H1 (cell line): Measurements from ENCODE around the gene ADCY7. TPM values are rescaled to one million over a fixed set of nuclear protein-coding genes. Genes with fewer than 3 reads are reported as not detected.

ENCODE experiments used
- CTCF ChIA-PET: fragments of 300-600 bp; sonication (Branson Sonifier 250); formaldehyde crosslinking; loops from one replicate; lab custom pipeline; 2021; ENCODE audit not compliant: partially characterized antibody; lab: Charles Lee
- POLR2A ChIA-PET: fragments of 300-600 bp; sonication (Branson Sonifier 250); formaldehyde crosslinking; loops from one replicate; lab custom pipeline; 2021; ENCODE audit warnings: inconsistent platforms; ENCODE audit not compliant: partially characterized antibody; lab: Charles Lee
- DNase-seq, 2 experiments: peaks; one replicate each; pipeline versions ENCODE4 v3.0.0 to v3.0.0-alpha.2; 2010 to 2022; ENCODE audit warnings: low spot score in 2 of 2, low read depth in 1 of 2, mixed read lengths in 1 of 2
- FAIRE-seq: peaks from 2 replicates; lab custom pipeline; 2011; peaks lifted over from hg19 to GRCh38; lab: Jason Lieb, UNC
- H2AFZ ChIP-seq: 2 replicates; pipeline ENCODE4 v1.8.1; 2012; ENCODE audit warnings: low read length, inconsistent platforms
- H2AK5ac ChIP-seq: 2 replicates; pipeline ENCODE4 v1.6.1; 2013; ENCODE audit warnings: low read depth, low read length
- H2BK120ac ChIP-seq: replicated peaks from 2 replicates; pipeline ENCODE3; 2013; ENCODE audit warnings: low read depth, low read length, inconsistent platforms
- H2BK12ac ChIP-seq: 2 replicates; pipeline ENCODE4 v1.6.1; 2013; ENCODE audit warnings: low read depth, low read length
- H2BK15ac ChIP-seq: 2 replicates; pipeline ENCODE4 v1.6.1; 2013; ENCODE audit warnings: low read length
- H2BK20ac ChIP-seq: 2 replicates; pipeline ENCODE4 v1.6.1; 2013; ENCODE audit warnings: low read length
- H2BK5ac ChIP-seq: 2 replicates; pipeline ENCODE4 v1.6.1; 2013; ENCODE audit warnings: low read depth, low read length
- H3K14ac ChIP-seq: 2 replicates; pipeline ENCODE4 v1.6.1; 2013; ENCODE audit warnings: inconsistent platforms; ENCODE audit not compliant: insufficient read length
- H3K18ac ChIP-seq: 2 replicates; pipeline ENCODE4 v1.6.1; 2013; ENCODE audit warnings: low read length; ENCODE audit errors: extremely low read depth
- H3K23ac ChIP-seq: 2 replicates; pipeline ENCODE4 v1.6.1; 2013; ENCODE audit warnings: inconsistent platforms; ENCODE audit not compliant: insufficient read length
- H3K23me2 ChIP-seq: 2 replicates; pipeline ENCODE4 v1.6.1; 2013; ENCODE audit warnings: low read depth, low read length
- H3K27ac ChIP-seq: 2 replicates; pipeline ENCODE4 v1.6.1; 2011; ENCODE audit warnings: low read depth, low read length, inconsistent platforms
- H3K27me3 ChIP-seq, 4 experiments: replicated peaks in 1 of 4; 1 replicate in 1 of 4; 2 replicates in 3 of 4; pipeline versions ENCODE4 v1.6.1 to v1.8.1; 2011 to 2013; ENCODE audit warnings: low read length in 3 of 4, mild to moderate bottlenecking in 3 of 4, inconsistent platforms in 2 of 4, mixed read lengths in 2 of 4, moderate library complexity in 1 of 4; ENCODE audit not compliant: control insufficient read depth in 3 of 4, insufficient read depth in 3 of 4; ENCODE audit errors: extremely low read depth in 1 of 4
- H3K36me3 ChIP-seq, 4 experiments: 2 replicates each; pipeline versions ENCODE4 v1.6.1 to v1.8.1; 2011 to 2013; ENCODE audit warnings: mild to moderate bottlenecking in 4 of 4, low read length in 3 of 4, moderate library complexity in 2 of 4, control low read depth in 1 of 4, inconsistent platforms in 1 of 4; ENCODE audit not compliant: insufficient read depth in 4 of 4, control insufficient read depth in 2 of 4
- H3K4ac ChIP-seq: replicated peaks from 2 replicates; pipeline ENCODE3; 2013; ENCODE audit warnings: low read length, low read depth, mixed read lengths, inconsistent platforms; ENCODE audit not compliant: insufficient read length
- H3K4me1 ChIP-seq, 4 experiments: replicated peaks in 1 of 4; 1 replicate in 1 of 4; 2 replicates in 3 of 4; pipeline versions ENCODE4 v1.6.1 to v1.8.1; 2011 to 2013; ENCODE audit warnings: low read length in 3 of 4, inconsistent platforms in 2 of 4, mixed read lengths in 1 of 4; ENCODE audit not compliant: insufficient read depth in 4 of 4, control insufficient read depth in 3 of 4
- H3K4me2 ChIP-seq, 2 experiments: 2 replicates each; pipeline versions ENCODE4 v1.6.1 to v1.8.1; 2011 to 2013; ENCODE audit warnings: low read depth in 2 of 2, low read length in 2 of 2, control low read depth in 1 of 2, inconsistent platforms in 1 of 2, mild to moderate bottlenecking in 1 of 2; ENCODE audit not compliant: insufficient read depth in 1 of 2
- H3K4me3 ChIP-seq, 4 experiments: fragments of 200-600, 300-600 bp in 1 of 4; sonication (generic), shearing (Covaris generic), sonication (Bioruptor Twin) in 1 of 4; 2 replicates each; pipeline versions ENCODE4 v1.5.1 to v1.8.1; 2011 to 2016; ENCODE audit warnings: low read length in 4 of 4, low read depth in 3 of 4, control low read depth in 2 of 4, inconsistent platforms in 2 of 4, mild to moderate bottlenecking in 2 of 4, mixed read lengths in 1 of 4, moderate library complexity in 1 of 4; ENCODE audit not compliant: insufficient read depth in 2 of 4; ENCODE audit errors: extremely low read depth in 1 of 4
- H3K56ac ChIP-seq: replicated peaks from 2 replicates; pipeline ENCODE3; 2013; ENCODE audit warnings: low read depth, mild to moderate bottlenecking, mixed read lengths, low read length, inconsistent platforms; ENCODE audit not compliant: insufficient read length
- H3K79me1 ChIP-seq: 2 replicates; pipeline ENCODE4 v1.6.1; 2013; ENCODE audit warnings: low read depth, low read length, control low read depth
- H3K79me2 ChIP-seq, 2 experiments: 2 replicates each; pipeline versions ENCODE4 v1.6.1 to v1.8.1; 2012 to 2013; ENCODE audit warnings: low read length in 2 of 2, mild to moderate bottlenecking in 2 of 2, inconsistent platforms in 1 of 2; ENCODE audit not compliant: insufficient read depth in 2 of 2, control insufficient read depth in 1 of 2
- H3K9ac ChIP-seq, 4 experiments: replicated peaks in 1 of 4; 1 replicate in 1 of 4; 2 replicates in 3 of 4; pipeline versions ENCODE4 v1.6.1 to v1.8.1; 2011 to 2013; ENCODE audit warnings: low read depth in 3 of 4, low read length in 3 of 4, control low read depth in 2 of 4, mild to moderate bottlenecking in 2 of 4, moderate library complexity in 2 of 4, inconsistent platforms in 1 of 4; ENCODE audit errors: extremely low read depth in 1 of 4
- H3K9me3 ChIP-seq, 2 experiments: 2 replicates each; pipeline versions ENCODE4 v1.6.1 to v1.8.1; 2012 to 2013; ENCODE audit warnings: mild to moderate bottlenecking in 2 of 2, moderate library complexity in 2 of 2, control low read depth in 1 of 2, inconsistent platforms in 1 of 2, low read depth in 1 of 2, low read length in 1 of 2, mixed read lengths in 1 of 2; ENCODE audit not compliant: insufficient read depth in 2 of 2
- H4K20me1 ChIP-seq, 2 experiments: replicated peaks in 1 of 2; 2 replicates each; pipeline versions ENCODE3 to v1.8.1; 2011 to 2013; ENCODE audit warnings: inconsistent platforms in 2 of 2, low read length in 2 of 2, mild to moderate bottlenecking in 1 of 2; ENCODE audit not compliant: insufficient read depth in 2 of 2, control insufficient read depth in 1 of 2
- H4K5ac ChIP-seq: 2 replicates; pipeline ENCODE4 v1.6.1; 2013; ENCODE audit warnings: low read length, low read depth, mixed read lengths, inconsistent platforms; ENCODE audit not compliant: insufficient read length
- H4K8ac ChIP-seq: 2 replicates; pipeline ENCODE4 v1.8.0; 2013; ENCODE audit warnings: mild to moderate bottlenecking, moderate library complexity, low read length, inconsistent platforms; ENCODE audit not compliant: insufficient read depth; ENCODE audit errors: extremely low read depth
- H4K91ac ChIP-seq: replicated peaks from 2 replicates; pipeline ENCODE3; 2013; ENCODE audit warnings: low read length, mixed read lengths, inconsistent platforms; ENCODE audit not compliant: insufficient read length
- TAF7 ChIP-seq: optimal IDR thresholded peaks from 2 replicates; pipeline ENCODE3; 2011; ENCODE audit warnings: low read depth, mild to moderate bottlenecking, inconsistent platforms, low read length, moderate library complexity, borderline replicate concordance
- WGBS, 2 experiments: shearing (Covaris generic) in 1 of 2; methylation state at CpG; one replicate each; pipeline versions ENCODE4 v1.1.6 to v1.1.7; 2013 to 2015; ENCODE audit warnings: low lambda C conversion rate in 2 of 2, mixed read lengths in 2 of 2, inconsistent platforms in 1 of 2, low coverage in 1 of 2, missing lambda C conversion rate in 1 of 2; ENCODE audit not compliant: insufficient replicate concordance in 2 of 2, insufficient coverage in 1 of 2, insufficient read length in 1 of 2; ENCODE audit errors: extremely low coverage in 1 of 2, missing lambda C conversion rate in 1 of 2; 5-methylcytosine and 5-hydroxymethylcytosine counted together
- polyA plus RNA-seq, 7 experiments: library from polyadenylated mRNA; depleted of rRNA in 3 of 7; stranded (reverse) in 5 of 7; unstranded in 2 of 7; fragments of >200 nt in 5 of 7; fragments of 200-250 nt in 2 of 7; gene quantifications; 1 replicate in 5 of 7; 2 replicates in 1 of 7; 4 replicates in 1 of 7; pipeline versions ENCODE4 v1.2.1 to v1.2.3, GENCODE V29; 2011 to 2013; ENCODE audit warnings: missing spikeins in 2 of 7, mixed read lengths in 2 of 7
- total RNA-seq: library from RNA; stranded (reverse); fragmentation: NEBNext Ultra II Directional; extraction: Animal tissue kit (Norgen Biotek cat#: 25700); gene quantifications from 2 replicates; pipeline ENCODE4 v1.2.1, GENCODE V29; 2021

The ADCY7 gene
- total and polyA plus RNA-seq, 2 of the 8 experiments (the other 6 are each of a cell fraction or from before 2014, with no cell fraction given), result 2.4 to 5.1 TPM

DNA sequence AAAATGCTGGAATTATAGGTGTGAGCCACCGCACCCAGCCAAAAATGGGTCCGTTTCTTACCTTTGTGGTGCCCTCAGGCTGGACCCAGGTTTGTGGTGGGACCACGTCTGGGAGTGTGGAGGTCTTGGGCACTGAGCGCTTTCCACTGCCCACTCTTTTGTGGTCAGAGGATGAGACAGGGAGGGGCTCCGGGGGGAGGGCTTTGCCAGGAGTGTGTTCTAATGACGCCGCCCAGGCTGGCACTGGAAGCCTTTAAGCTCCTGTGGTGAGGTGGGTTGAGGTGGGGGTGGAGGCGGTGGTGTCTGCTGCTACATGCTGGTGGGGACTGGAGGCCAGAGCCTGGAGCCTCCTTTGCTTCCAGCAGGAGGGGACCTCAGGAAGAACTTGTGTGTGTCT lies 12.8 kb upstream of the ADCY7 start:
- H4K5ac ChIP-seq, result no peak overlapping the region
- H3K23me2 ChIP-seq, result no peaks in the 10 kb centered on the region
- no peak overlapping the region for H3K23ac ChIP-seq
- no peak overlapping the region for H2BK5ac ChIP-seq
- H2AFZ ChIP-seq, result no peak overlapping the region; the same call in 1 of the 2 replicates
- no peak overlapping the region for H3K4me2 ChIP-seq
- ChIA-PET CTCF (interaction anchor here (1.5 to 1.6 kb wide), 2 partner anchors 10 to 22 kb away, joined by 3 to 7 read pairs; no protein-coding TSS in a partner anchor), POLR2A (no interaction called here)
- no peak for TF ChIP-seq TAF7
- no peak overlapping the region for H3K18ac ChIP-seq
- H3K27ac ChIP-seq, result no peak overlapping the region
- no peak for FAIRE-seq
- no peak overlapping the region for H4K91ac ChIP-seq
- no peaks in the 10 kb centered on the region for H3K79me2 ChIP-seq
- no peak overlapping the region for H3K14ac ChIP-seq
- H3K27me3 ChIP-seq, result no peaks in the 10 kb centered on the region
- no peak overlapping the region for H4K8ac ChIP-seq
- H4K20me1 ChIP-seq, result no peaks in the 10 kb centered on the region
- WGBS, 2 experiments, result 87% methylated on average over 8 of the region's 8 CpGs; no CpG with 5 or more reads in 1 of the 2 experiments
- H3K56ac ChIP-seq, result no peak overlapping the region
- H3K4me1 ChIP-seq, result peaks cover 0 to 6% (median 0%) of the 10 kb centered on the region in 4 experiments; a peak in 3 of 7 replicates
- no peaks in the 10 kb centered on the region for H3K9me3 ChIP-seq
- H3K36me3 ChIP-seq, result no peaks in the 10 kb centered on the region
- no peak overlapping the region for H2AK5ac ChIP-seq
- no peak overlapping the region for H2BK15ac ChIP-seq
- no peak overlapping the region for H2BK20ac ChIP-seq
- H3K4me3 ChIP-seq, result no peak overlapping the region
- H2BK12ac ChIP-seq, result no peak overlapping the region
- H3K4ac ChIP-seq, result no peak overlapping the region
- no peak overlapping the region for H2BK120ac ChIP-seq
- H3K9ac ChIP-seq, result no peak overlapping the region
- H3K79me1 ChIP-seq, result no peaks in the 10 kb centered on the region; the same call in 1 of the 2 replicates
- DNase-seq, result no peak
